ENCODE measurements around the gene ADAM30.

GRCh38 chr1:119853155-119853554, 43.2 kb downstream of the ADAM30 start:
- TF ChIP-seq CTCF (conservative IDR thresholded peaks at IDR 0.05 in 1 of 2, IDR thresholded peaks at IDR 0.05 in 1 of 2; ENCODE audit: extremely low read depth in 1 of 2, insufficient read depth in 1 of 2, low read depth in 1 of 2, low read length in 2 of 2), result no peak
- TF ChIP-seq EZH2 (IDR thresholded peaks at IDR 0.05; ENCODE audit: borderline replicate concordance, low read length), result no peak

All from mammary epithelial cell (primary cell).